Measurements from ENCODE around the gene CRHR1.

GRCh38 chr17:45844695-45845375 lies 60.7 kb downstream of the CRHR1 start, which contains the start of gene SPPL2C:
- TF ChIP-seq EZH2 (IDR thresholded peaks at IDR 0.05) (no peak), POLR2AphosphoS5 (IDR thresholded peaks at IDR 0.05; ENCODE audit: borderline replicate concordance, low read depth, low read length) (no peak), FOXP2 (optimal IDR thresholded peaks at IDR 0.05; ENCODE audit: control extremely low read depth, extremely low read length, insufficient read depth) (no peak)
